C4-2B (cell line): ENCODE measurements around the gene NTN5.

Experiments used
- CTCF ChIP-seq: fragments of 450-650 bp; conservative IDR thresholded peaks from 2 replicates; pipeline ENCODE4 v1.5.1; 2017; ENCODE audit warnings: mild to moderate bottlenecking
- ZFX ChIP-seq: fragments of 450-650 bp; IDR thresholded peaks from 2 replicates; pipeline ENCODE4 v1.6.1; 2017

GRCh38 chr19:48681127-48681470 is 8.3 kb upstream of the NTN5 start:
- no peak for TF ChIP-seq CTCF
- no peak for TF ChIP-seq ZFX
